Measurements from ENCODE around the gene FOSL1. TPM values are rescaled to one million over a fixed set of nuclear protein-coding genes. Genes with fewer than 3 reads are reported as not detected.

The FOSL1 gene
- total and polyA plus RNA-seq, 2 donors from 2014 or later = 0.37 to 3.2 TPM

GRCh38 chr11:65864706-65865471 is 35.3 kb downstream of the FOSL1 start:
- H3K27ac ChIP-seq (ENCODE audit: low read depth in 2 of 2, low read length in 2 of 2) = no peak overlapping the region
- DNase-seq = peak in 2 of 5 donors; percentile 38 to 59
- no peak overlapping the region for H3K4me3 ChIP-seq (ENCODE audit: low read length in 3 of 3)
- intact Hi-C loops (cut with DNase I) = no loop called here
- peaks cover 0 to 43% (median 21%) of the 10 kb centered on the region in 3 donors for H3K36me3 ChIP-seq (ENCODE audit: control insufficient read depth in 2 of 3, insufficient read depth in 3 of 3, low read length in 3 of 3)
- no peaks in the 10 kb centered on the region for H3K9me3 ChIP-seq (ENCODE audit: control insufficient read depth in 2 of 3, insufficient read depth in 1 of 3, low read length in 3 of 3)
- H3K9ac ChIP-seq (ENCODE audit: low read length in 3 of 3) = no peak overlapping the region
- H3K27me3 ChIP-seq (ENCODE audit: control insufficient read depth, insufficient read depth, low read length) = no peaks in the 10 kb centered on the region
- TF ChIP-seq CTCF (IDR thresholded peaks at IDR 0.05; ENCODE audit: borderline replicate concordance, extremely low read depth, insufficient read depth) = no peak
- no peak for FAIRE-seq
- peaks cover 0 to 12% (median 11%) of the 10 kb centered on the region in 3 donors for H3K4me1 ChIP-seq (ENCODE audit: control insufficient read depth in 2 of 3, insufficient read depth in 2 of 3, low read depth in 1 of 3, low read length in 3 of 3)

- intact Hi-C loops (cut with DNase I) = no loop called here
- Histone ChIP-seq H3K27me3 (ENCODE audit: control insufficient read depth, insufficient read depth, low read length) (no peaks in the 10 kb centered on the region), H3K27ac (ENCODE audit: low read depth in 2 of 2, low read length in 2 of 2) (no peak overlapping the region), H3K9ac (ENCODE audit: low read length in 3 of 3) (no peak overlapping the region), H3K36me3 (ENCODE audit: control insufficient read depth in 2 of 3, insufficient read depth in 3 of 3, low read length in 3 of 3) (peaks cover 0 to 40% (median 21%) of the 10 kb centered on the region in 3 donors), H3K4me3 (ENCODE audit: low read length in 3 of 3) (no peak overlapping the region), H3K4me1 (ENCODE audit: control insufficient read depth in 2 of 3, insufficient read depth in 2 of 3, low read depth in 1 of 3, low read length in 3 of 3) (peaks cover 0 to 15% (median 13%) of the 10 kb centered on the region in 3 donors), H3K9me3 (ENCODE audit: control insufficient read depth in 2 of 3, insufficient read depth in 1 of 3, low read length in 3 of 3) (no peaks in the 10 kb centered on the region)
- FAIRE-seq (no peak), DNase-seq (peak in 2 of 5 donors; percentile 33 to 58)
- TF ChIP-seq CTCF (IDR thresholded peaks at IDR 0.05; ENCODE audit: borderline replicate concordance, extremely low read depth, insufficient read depth) = no peak
These were observed 36.1 kb downstream of the FOSL1 start for GRCh38 chr11:65863889-65864705.

- no peak for FAIRE-seq
These were observed 37.0 kb downstream of the FOSL1 start for GRCh38 chr11:65862941-65863888.

More at GRCh38 chr11:65862941-65863888, 37.0 kb downstream of the FOSL1 start:
- peaks cover 0 to 22% (median 13%) of the 10 kb centered on the region in 3 donors for H3K4me1 ChIP-seq (ENCODE audit: control insufficient read depth in 2 of 3, insufficient read depth in 2 of 3, low read depth in 1 of 3, low read length in 3 of 3)
- no peak overlapping the region for H3K9ac ChIP-seq (ENCODE audit: low read length in 3 of 3)
- peak in 2 of 5 donors; percentile 49 to 77 for DNase-seq
- no peak for TF ChIP-seq CTCF (IDR thresholded peaks at IDR 0.05; ENCODE audit: borderline replicate concordance, extremely low read depth, insufficient read depth)
- intact Hi-C loops (cut with DNase I) = no loop called here
- H3K9me3 ChIP-seq (ENCODE audit: control insufficient read depth in 2 of 3, insufficient read depth in 1 of 3, low read length in 3 of 3) = no peaks in the 10 kb centered on the region
- no peak overlapping the region for H3K4me3 ChIP-seq (ENCODE audit: low read length in 3 of 3)
- peaks cover 0 to 37% (median 21%) of the 10 kb centered on the region in 3 donors for H3K36me3 ChIP-seq (ENCODE audit: control insufficient read depth in 2 of 3, insufficient read depth in 3 of 3, low read length in 3 of 3)
- no peaks in the 10 kb centered on the region for H3K27me3 ChIP-seq (ENCODE audit: control insufficient read depth, insufficient read depth, low read length)
- H3K27ac ChIP-seq (ENCODE audit: low read depth in 2 of 2, low read length in 2 of 2) = no peak overlapping the region
